Naive thymus-derived CD8-positive, alpha-beta T cell (primary cell): ENCODE data around the gene COL4A1. TPM values are rescaled to one million over a fixed set of nuclear protein-coding genes. Genes with fewer than 3 reads are reported as not detected.

Experiments used
- ATAC-seq, 2 donors: fragments of 150-1000 bp; cut with Tn5 transposase in 1 of 2; sonication (Bioruptor Pico), chemical (Tn5 transposase) in 1 of 2; 1 replicate in 1 of 2; 2 replicates in 1 of 2; pipeline ENCODE4 v1.10.0; 2021; ENCODE audit warnings: mild to moderate bottlenecking in 2 of 2, moderate library complexity in 2 of 2
- POLR2A ChIA-PET: fragments of 350-600 bp; sonication (Branson Sonifier 250); formaldehyde crosslinking; loops from one replicate; lab custom pipeline; 2021; ENCODE audit warnings: antibody characterized with exemption; lab: Charles Lee
- DNase-seq, 10 donors: peaks; one replicate each; pipeline versions ENCODE4 v3.0.0 to v3.0.0-alpha.2; 2020 to 2022
- H3K27ac Mint-ChIP-seq, 10 donors: one replicate each; pipeline ENCODE4 v1.8.0; 2020 to 2022; ENCODE audit warnings: mild to moderate bottlenecking in 10 of 10, mixed read lengths in 10 of 10, moderate library complexity in 4 of 10, inconsistent platforms in 1 of 10
- H3K27me3 Mint-ChIP-seq, 5 donors: one replicate each; pipeline ENCODE4 v1.8.0; 2021 to 2022; ENCODE audit warnings: mixed read lengths in 5 of 5
- H3K36me3 Mint-ChIP-seq, 3 donors: one replicate each; pipeline ENCODE4 v1.8.0; 2020 to 2022; ENCODE audit warnings: mixed read lengths in 3 of 3, mild to moderate bottlenecking in 2 of 3, inconsistent platforms in 1 of 3
- H3K4me1 Mint-ChIP-seq, 4 donors: one replicate each; pipeline ENCODE4 v1.8.0; 2021 to 2022; ENCODE audit warnings: mixed read lengths in 4 of 4
- H3K4me3 Mint-ChIP-seq, 10 donors: one replicate each; pipeline ENCODE4 v1.8.0; 2020 to 2022; ENCODE audit warnings: mild to moderate bottlenecking in 10 of 10, mixed read lengths in 10 of 10, moderate library complexity in 6 of 10, inconsistent platforms in 1 of 10
- H3K9me3 Mint-ChIP-seq, 9 donors: one replicate each; pipeline ENCODE4 v1.8.0; 2020 to 2022; ENCODE audit warnings: mixed read lengths in 9 of 9, mild to moderate bottlenecking in 3 of 9, inconsistent platforms in 1 of 9, moderate library complexity in 1 of 9
- microRNA-seq: library from miRNA; unstranded; fragments of <30 nt; microRNA quantifications from one replicate; pipeline ENCODE4 v1.2.0, GENCODE V29; 2022; ENCODE audit warnings: borderline microRNAs expressed
- polyA plus RNA-seq, 3 donors: library from polyadenylated mRNA; unstranded; fragments of 300-500 nt; fragmentation: Illumina TruSeq; gene quantifications; one replicate each; pipeline ENCODE4 v1.2.3, GENCODE V29; 2021
- total RNA-seq, 8 experiments: library from RNA in 2 of 8; stranded (reverse) in 2 of 8; gene quantifications; one replicate each; pipeline ENCODE4 v1.2.3 and lab custom pipeline; 2021 to 2026

COL4A1 gene
- total and polyA plus RNA-seq, 5 experiments from 2014 or later: not detected

GRCh38 chr13:110103026-110103425 lies 203.9 kb downstream of the COL4A1 start:
- Mint-ChIP-seq H3K27me3 (peaks cover 0 to 9% (median 0%) of the 10 kb centered on the region in 5 donors), H3K4me1 (no peaks in the 10 kb centered on the region), H3K27ac (no peak overlapping the region), H3K4me3 (no peak overlapping the region), H3K36me3 (peaks cover 0 to 12% (median 0%) of the 10 kb centered on the region in 3 donors), H3K9me3 (peaks cover 10 to 41% (median 16%) of the 10 kb centered on the region in 9 donors)
- ATAC-seq (no peak), DNase-seq (no peak)
- POLR2A ChIA-PET: no interaction called here

GRCh38 chr13:110102053-110102452 lies 204.9 kb downstream of the COL4A1 start:
- H3K27me3 Mint-ChIP-seq: peaks cover 0 to 12% (median 0%) of the 10 kb centered on the region in 5 donors
- H3K4me1 Mint-ChIP-seq: no peaks in the 10 kb centered on the region
- H3K27ac Mint-ChIP-seq: no peak overlapping the region
- H3K4me3 Mint-ChIP-seq: no peak overlapping the region
- H3K36me3 Mint-ChIP-seq: peaks cover 0 to 12% (median 0%) of the 10 kb centered on the region in 3 donors
- DNase-seq: no peak
- peaks cover 10 to 43% (median 16%) of the 10 kb centered on the region in 9 donors for H3K9me3 Mint-ChIP-seq
- POLR2A ChIA-PET: no interaction called here
- no peak for ATAC-seq

GRCh38 chr13:110099922-110100321 lies 207.0 kb downstream of the COL4A1 start:
- no peak overlapping the region for H3K4me3 Mint-ChIP-seq
- H3K27me3 Mint-ChIP-seq: peaks cover 0 to 9% (median 0%) of the 10 kb centered on the region in 5 donors
- ATAC-seq (no peak), DNase-seq (no peak)
- H3K9me3 Mint-ChIP-seq: peaks cover 10 to 43% (median 16%) of the 10 kb centered on the region in 9 donors
- peaks cover 0 to 12% (median 0%) of the 10 kb centered on the region in 3 donors for H3K36me3 Mint-ChIP-seq
- no peak overlapping the region for H3K27ac Mint-ChIP-seq
- POLR2A ChIA-PET: no interaction called here
- H3K4me1 Mint-ChIP-seq: no peaks in the 10 kb centered on the region

Small RNAs within 50 kb of the gene (microRNA-seq; reads per million reads assigned to microRNA genes)
- gene MIR8073: not detected

Other genes starting within 250 kb of the COL4A1 start
- gene COL4A2, start 127 bp upstream of the COL4A1 start, total RNA-seq: not detected
- not detected for gene COL4A2, start 127 bp upstream of the COL4A1 start, polyA plus RNA-seq